Tongue (tissue), 2 donors: ENCODE data around the gene LMOD2. TPM values are rescaled to one million over a fixed set of nuclear protein-coding genes. Genes with fewer than 3 reads are reported as not detected.
A peak's percentile ranks its signal among the peaks of the same experiment; 100 is the strongest.
"Not testable (repeated sequence)": the region's sequence is repeated elsewhere in the genome, so short reads cannot be mapped to it uniquely, and the experiment has no call there.

ENCODE experiments used
- DNase-seq: peaks from one replicate; pipeline ENCODE4 v3.0.0-alpha.2; 2015
- total RNA-seq: library from RNA; depleted of rRNA; stranded (reverse); fragments of >200 nt; gene quantifications from one replicate; pipeline ENCODE4 v1.2.3, GENCODE V29; 2014

The LMOD2 gene, protein sequence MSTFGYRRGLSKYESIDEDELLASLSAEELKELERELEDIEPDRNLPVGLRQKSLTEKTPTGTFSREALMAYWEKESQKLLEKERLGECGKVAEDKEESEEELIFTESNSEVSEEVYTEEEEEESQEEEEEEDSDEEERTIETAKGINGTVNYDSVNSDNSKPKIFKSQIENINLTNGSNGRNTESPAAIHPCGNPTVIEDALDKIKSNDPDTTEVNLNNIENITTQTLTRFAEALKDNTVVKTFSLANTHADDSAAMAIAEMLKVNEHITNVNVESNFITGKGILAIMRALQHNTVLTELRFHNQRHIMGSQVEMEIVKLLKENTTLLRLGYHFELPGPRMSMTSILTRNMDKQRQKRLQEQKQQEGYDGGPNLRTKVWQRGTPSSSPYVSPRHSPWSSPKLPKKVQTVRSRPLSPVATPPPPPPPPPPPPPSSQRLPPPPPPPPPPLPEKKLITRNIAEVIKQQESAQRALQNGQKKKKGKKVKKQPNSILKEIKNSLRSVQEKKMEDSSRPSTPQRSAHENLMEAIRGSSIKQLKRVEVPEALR
- total RNA-seq = 135 TPM

DNA sequence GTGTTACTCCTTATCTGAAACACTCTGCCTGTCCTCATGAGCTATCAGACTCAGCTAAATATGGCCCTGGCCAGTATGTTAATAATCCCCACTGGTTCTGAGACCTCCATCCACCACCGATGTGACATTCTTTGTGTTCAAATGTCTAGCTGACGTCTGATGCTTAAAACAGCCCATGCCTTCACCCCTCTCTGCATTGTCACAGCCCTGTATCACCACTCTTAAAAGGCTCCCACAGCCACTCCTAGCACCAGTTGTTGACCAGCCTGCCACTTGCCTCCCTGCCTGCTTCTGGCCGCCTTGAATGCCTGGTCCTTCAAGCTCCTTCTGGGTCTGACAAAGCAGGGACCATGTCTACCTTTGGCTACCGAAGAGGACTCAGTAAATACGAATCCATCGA lies at the start of gene LMOD2:
TSS of gene LMOD2 (plus strand) at position 253 of the 400 bp plus-strand sequence. CDS start at position 351, 98 bp downstream.
- peak; percentile 78 for DNase-seq

DNA sequence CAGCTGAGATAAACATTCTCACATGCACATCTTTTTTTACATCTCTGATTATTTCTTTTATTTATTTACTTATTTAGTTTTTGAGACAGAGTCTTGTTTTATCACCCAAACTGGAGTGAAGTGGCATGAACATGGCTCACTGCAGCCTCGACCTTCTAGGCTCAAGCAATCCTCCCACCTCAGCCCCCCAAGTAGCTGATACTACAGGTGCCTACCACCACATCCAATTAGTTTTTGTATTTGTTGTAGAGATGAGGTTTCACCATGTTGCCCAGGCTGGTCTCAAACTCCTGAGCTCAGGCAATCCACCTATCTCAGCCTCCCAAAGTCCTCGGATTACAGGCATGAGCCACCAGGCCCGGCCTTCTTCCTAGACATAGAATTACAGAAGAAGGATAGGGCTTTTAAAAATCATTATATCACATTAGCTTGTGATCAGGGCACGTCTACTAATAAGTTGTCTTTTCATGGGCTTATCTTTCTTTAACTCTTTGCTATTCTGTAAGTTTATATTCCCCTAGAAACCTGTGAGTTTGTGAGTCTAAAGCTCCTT lies 48.2 kb upstream of the LMOD2 start:
- DNase-seq = no peak

DNA sequence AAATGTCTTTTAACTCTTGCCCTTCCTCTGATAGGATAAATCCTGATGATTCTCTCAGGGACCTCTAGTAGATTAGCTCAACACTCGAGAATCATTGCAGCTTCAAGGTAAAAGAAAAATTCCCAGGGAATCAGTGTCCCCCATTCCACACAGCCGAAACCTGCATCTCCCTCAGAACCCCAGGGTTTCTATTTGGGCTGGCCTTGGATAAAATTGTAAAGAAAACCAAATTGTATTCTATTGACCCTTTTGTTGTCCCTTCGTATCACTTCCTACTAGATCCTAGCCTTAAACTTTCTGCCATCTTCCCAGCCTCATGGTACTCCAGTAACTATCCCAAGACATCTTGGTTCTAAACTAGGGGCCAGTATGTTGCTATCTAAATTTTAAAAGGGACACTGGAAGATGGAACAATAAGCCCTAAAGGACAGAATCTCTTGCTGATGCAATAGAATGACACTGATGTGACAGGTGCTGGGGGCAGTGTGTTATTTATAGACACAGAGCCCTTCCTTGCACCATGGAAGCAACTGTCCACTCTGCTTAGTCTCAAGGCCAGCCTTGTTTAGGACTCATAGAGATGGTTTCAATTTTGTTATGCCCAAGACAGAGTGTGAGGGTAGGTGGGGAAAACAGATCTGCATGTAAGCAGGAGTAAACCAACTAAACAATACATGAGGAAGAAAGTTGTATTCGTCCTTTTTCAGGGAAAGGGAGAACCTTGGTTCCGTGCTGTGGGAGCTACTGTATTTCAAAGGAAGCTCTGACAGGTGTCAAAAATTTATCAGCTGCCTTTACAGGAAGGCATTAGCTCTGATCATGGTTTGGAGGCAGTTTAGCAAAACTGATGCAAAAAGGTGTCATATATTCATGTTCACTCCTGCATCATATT lies 46.4 kb upstream of the LMOD2 start:
- DNase-seq = peak; percentile 55

DNA sequence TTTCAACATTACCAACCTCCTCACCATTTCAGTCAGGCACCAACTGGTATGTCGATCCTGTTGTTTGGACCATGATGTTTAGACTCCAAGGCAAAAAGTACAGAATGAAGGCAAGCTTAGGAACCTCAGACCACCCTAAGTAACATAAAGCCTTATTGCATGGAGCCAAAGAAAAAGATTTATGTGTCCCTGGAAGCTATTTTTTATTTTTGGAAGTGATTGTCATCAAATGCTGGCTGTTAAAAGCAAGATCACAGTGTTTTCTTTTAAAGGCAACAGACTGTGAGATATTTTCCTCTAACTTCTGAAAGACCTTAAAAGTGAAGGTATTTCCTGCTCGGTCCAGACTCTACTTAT lies 45.8 kb upstream of the LMOD2 start:
- no peak for DNase-seq

DNA sequence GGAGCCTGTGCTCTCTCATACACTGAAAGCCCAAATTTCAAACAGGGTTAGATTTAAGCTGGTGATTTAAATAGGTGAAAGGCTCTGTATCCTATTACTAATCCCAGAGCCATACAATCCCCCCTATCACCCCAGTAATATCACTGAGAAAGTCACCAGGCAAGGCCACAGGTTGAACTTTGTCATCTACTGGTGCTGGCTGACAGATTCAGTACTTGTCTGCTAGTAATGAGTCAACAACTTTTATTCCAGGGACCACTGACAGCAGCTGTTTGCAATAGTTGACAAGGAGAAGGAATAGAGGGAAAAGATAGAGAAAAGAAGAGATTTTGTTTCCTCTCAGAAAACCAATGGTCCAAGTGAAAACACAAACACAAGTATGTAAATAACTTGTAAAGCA lies 43.6 kb upstream of the LMOD2 start:
- DNase-seq = no peak

DNA sequence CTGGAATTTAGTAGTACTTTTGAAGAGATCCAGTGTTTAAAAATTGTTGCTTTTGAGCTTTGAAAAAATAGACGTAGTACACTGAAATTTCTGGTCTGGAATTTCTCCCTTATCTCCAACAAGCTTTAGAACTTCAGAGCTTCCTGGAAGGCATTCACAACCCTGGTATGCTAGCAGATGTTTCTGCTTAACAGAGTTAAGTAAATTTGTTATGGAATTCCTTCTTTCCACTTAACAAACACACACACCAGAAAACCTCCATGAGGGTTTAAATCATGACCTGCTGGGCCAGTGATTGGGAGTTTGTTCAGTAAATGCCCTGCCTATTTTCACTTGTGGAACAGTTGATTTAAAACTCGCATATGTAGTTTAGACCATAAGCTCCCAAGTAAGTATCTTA lies 40.3 kb upstream of the LMOD2 start:
- DNase-seq = peak; percentile 34

DNA sequence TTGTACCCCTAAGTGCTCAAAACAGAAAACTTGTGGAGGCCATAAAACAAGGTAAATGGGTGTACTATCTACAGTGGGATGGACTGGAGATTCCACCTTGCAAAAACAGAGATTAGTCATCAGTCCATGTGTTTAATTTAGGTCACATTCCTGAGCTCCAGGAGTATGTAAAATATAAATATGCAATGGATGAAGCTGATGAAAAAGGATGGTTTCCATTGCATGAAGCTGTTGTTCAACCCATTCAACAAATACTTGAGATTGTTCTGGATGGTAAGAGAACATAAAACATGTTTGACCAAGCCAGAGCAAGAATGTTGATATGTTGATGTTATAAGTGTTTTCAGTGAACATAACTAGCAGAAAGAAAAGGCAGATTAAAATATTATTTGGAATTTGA lies 39.4 kb upstream of the LMOD2 start:
- DNase-seq = no peak

DNA sequence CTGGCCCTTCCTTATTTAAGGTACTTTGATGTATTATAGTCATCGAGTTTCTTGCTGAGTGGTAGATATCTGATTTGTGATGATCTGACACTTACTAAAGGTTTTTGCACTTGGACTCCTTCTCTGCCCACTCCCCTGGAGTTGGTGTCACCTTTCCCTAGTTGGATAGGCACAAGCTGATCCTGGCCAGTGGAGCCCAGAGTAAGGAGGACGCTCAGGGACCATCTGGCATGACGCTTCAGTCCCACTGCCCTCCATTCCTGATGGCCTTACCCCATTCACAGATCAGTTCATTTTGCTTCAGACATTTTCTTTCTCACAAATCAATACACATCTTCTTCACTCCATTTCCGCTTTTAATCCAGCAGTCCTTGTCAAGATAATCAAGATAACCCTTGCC lies 34.0 kb upstream of the LMOD2 start:
- DNase-seq = no peak

DNA sequence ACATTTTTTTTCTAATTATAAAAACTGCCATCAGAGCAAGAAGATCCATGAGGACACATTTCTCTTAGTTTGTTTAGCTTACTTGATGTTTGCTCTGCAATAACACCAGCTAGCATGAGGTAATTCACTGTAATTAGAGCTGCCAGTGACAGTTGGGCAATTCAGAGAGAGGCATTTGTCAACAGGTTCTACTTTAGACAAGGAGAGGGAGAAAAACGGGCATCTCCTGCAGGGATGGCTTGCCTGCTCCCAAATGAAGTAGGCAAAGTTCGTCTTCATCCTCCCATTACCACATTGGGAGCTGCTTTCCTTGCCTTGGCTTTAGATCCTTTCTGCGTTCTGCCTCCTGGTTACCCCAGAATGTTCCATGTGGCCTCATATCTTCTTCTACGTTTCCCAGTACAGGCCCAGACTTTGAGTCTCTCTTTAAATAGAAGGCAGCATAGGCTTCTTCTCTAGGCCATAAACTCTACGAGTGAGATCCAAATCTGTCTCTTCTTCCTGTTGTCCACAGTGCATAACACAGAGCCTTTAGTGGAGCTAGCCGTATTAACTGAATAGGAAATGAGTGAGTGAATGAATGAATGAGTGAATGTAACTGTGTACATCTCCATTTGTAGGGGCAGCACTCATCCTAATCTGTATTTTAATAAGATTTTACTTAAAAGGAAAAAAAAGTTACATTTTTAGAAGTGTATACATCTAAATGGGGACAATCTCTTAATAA lies 32.8 kb upstream of the LMOD2 start:
- peak; percentile 74 for DNase-seq

DNA sequence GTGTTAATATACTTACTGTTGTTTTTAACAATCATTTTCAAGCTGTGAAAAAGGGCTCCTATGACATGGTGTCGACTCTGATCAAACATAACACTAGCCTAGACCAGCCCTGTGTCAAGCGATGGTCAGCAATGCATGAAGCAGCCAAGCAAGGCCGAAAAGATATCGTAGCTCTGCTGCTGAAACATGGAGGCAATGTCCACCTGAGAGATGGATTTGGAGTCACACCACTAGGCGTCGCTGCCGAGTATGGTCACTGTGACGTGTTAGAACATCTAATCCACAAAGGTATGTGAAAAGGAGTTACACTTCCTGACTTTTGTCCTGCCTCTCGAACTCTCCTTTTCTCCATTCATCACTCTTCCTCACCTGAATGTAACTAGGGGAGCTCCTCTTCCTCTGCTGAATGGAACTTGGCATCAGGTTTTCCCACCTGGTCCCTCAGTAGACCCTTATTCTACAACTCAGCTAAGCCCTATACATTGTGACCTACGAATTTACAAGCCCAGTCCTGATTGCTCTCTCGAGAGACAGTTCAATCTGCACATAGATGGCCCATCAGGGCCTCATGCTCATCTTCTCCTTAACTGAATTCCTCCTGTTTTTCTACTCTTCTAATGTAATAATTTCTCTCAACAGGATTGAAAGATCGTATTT lies 31.0 kb upstream of the LMOD2 start:
- DNase-seq = no peak

DNA sequence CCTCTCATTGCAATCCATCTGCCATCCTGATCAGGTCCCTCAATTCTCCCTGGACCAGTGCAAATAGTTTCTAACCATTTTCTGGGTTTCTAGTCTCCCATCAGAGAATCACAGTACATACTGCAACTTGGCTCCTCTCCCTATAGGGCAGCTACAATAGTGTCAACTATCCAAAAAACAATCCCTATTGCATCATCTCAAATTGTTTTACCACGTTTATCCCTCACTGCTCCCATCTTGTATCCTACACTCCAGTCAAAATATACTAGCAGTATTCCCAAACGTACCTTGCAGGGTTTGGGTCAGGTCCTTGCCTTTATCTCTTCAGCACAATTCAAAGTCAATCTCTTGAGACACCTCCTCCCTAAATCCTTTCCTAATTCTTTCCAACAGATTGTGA lies 30.4 kb upstream of the LMOD2 start:
- DNase-seq = no peak

DNA sequence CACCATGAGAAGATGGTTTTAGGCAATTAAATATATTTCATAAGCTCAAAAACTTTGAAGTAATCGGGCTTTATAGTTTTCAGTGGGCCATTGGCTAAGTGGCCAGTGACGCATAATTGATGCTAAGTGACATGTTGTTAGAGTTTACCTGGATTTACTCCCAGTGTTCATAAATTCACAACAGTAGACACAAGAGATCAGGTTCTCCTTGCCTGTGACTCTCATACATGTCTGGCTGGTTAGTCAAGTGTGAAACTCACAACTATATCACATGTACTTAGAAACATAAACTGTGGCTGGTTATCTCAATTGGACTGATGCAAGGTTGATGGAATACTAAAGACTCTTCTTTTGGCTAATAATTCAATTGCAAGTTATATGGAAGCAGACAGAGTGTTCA lies 27.8 kb upstream of the LMOD2 start:
- no peak for DNase-seq

DNA sequence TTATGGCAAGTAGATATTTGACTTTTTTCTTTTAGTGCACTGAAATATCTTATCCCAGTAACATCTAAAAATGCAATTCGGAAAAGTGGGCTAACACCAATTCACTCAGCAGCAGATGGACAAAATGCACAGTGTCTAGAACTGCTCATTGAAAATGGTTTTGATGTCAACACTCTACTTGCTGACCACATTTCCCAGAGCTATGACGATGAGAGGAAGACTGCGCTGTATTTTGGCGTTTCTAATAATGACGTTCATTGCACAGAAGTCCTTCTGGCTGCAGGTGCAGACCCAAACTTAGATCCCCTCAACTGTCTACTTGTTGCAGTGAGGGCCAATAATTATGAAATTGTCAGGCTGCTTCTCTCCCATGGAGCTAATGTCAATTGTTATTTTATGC lies 26.8 kb upstream of the LMOD2 start:
- DNase-seq = no peak

DNA sequence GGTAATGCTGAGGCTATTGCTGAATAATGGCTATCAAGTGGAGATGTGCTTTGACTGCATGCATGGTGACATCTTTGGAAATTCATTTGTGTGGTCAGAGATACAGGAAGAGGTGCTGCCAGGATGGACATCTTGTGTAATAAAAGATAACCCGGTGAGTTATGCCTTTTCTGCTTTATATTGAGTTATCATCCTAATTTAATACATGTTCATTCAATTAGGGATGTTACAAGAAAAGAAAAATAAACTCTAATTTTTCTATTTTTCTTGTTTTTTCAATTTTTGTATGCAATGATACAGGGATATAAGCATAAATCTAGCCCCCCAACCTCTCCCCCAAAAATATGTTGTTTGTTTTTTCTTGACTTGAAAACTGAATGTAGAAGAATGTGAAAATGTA lies 26.4 kb upstream of the LMOD2 start:
- DNase-seq = no peak

DNA sequence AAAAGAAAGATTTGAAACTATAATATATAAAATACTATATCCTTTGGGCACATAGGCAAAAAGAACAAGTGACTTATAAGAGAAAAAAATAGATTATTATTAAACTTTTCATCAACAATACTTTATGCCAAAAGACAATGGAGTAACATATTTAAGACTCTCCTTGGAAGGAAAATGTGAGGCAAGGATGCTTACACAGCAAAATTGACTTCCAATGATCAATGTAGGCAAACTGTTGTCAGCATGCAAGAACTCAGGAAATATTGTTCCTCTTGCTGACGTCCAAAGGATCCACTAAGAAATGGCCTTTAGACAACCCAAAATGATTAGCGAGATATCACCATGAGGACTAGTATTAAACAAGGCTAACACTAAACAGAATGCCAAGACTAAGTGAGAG lies 22.9 kb upstream of the LMOD2 start:
- no peak for DNase-seq

DNA sequence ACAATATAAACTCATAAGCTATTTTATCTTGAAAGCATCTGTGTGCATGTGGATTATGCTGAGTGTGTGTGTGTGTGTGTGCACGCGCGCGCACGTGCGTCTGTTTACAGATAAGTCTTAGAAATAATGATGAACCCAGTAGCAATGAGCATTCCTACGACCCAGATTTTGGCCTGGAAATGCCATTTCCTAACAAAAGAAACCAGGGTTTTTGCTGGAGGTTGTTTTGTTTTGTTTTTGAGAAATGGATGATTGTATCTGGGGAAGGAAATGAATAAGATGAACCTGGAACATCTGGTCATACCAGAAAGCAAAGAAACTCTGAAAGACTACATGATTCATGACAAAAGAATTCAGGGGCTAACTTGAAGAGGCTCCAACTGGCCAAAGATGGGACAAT lies 22.1 kb upstream of the LMOD2 start:
- DNase-seq = no peak

DNA sequence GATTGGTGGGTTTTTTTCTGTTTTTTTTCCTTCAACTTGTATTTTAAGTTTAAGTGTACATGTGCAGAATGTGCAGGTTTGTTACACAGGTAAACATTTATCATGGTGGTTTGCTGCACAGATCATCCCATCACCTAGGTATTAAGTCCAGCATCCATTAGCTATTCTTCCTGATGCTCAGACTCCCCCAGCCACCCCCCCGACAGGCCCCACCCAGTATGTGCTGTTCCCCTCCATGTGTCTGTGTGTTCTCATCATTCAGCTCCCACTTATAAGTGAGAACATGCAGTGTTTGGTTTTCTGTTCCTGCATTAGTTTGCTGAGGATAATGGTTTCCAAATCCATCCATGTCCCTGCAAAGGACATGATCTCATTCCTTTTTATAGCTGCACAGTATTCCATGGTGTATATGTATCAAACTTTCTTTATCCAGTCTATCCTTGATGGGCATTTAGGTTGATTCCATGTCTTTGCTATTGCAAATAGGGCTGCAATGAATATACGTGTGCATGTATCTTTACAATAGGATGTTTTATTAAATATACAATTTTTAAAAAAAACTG lies 21.6 kb upstream of the LMOD2 start:
- not testable (repeated sequence) for DNase-seq

DNA sequence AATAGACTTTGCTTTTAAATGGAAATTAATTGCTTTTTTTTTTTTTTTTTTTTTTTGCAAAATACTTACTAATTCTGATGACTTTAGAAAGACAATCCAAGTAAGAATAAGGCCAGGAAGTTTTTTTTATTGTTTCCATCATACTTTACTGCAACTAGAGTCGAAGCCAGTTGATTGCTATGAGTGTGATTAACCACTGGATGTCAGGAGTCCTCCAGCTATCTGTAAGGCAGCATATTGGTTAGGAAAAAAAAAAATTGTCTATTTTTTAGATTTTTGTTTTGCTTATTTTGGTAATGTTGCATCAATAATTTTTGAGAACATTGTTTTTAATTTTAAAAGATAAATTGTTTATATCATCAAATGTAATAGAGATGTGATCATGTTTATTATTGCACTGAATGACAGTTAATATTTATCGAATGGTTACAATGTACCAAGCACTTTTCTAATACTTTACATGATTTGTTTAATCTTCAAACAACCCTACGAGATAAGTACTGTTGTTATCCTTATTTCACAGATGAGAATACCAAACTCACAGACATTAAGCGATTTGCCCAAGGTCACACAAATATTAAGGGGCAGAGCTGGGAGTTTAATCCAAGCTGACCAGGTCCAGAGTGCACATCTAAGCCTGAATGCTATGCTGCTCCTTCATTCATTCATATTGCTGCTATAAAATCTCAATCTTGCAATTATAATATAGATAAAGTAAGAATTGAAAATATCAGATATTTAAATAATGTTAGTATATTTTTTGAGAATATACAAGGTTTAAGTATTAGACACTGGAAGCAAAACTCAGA lies 19.9 kb upstream of the LMOD2 start:
- peak; percentile 39 for DNase-seq

DNA sequence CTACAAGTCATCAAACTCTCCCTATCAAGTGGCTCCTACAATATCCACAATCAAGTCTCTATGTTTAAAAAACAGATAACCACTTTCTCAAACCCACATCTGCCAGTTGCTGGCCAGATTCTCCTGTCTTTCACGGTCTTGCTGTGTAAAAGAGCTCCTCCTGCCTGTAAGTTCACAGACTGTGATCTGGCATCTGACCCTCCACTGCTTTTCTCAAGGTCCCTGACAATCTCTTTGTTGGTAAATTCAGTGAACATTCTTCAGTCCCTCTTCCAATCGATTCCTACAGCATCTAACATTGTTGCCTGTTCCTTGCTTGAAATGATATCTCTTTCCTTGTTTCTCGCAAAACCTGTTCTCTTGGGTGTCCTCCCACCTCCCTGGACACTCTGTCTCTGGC lies 18.5 kb upstream of the LMOD2 start:
- DNase-seq = no peak

DNA sequence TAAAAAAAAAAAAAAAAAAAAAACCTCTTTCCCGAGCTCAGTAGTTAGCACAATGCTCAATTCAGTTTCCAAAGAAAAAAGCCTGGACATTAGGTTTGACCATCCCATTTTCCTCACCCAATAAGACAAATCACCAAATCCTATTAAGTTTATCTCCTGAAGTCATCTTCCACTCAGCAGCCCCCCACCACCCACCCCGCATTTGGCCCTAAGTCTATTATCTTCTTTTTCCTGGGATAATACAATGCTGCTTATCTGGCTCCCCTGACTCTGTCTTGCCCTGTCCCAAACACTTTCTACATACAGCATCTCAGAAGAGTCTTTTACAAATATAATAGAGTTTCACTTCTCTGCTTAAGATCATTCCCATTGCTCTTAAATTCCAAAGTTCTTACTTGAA lies 17.8 kb upstream of the LMOD2 start:
- no peak for DNase-seq

DNA sequence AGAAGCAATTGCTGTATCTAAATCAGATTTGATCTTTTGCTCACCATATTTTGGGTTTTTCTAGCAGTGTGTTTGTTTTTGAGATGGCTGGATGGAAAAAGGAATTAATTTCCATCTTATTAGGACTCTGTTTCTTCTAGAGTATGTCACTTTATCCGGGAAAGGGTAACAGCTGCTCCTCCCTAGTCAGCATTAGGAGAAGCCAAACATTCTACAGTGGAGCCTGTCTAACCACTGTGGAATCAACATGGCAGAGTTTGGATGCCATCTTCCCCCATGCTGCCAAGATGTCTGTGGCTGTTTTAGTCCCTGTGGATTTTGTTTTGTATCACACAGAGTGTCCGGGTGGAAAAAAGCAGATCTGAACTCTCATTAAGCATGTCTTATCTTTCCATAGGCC lies 16.0 kb upstream of the LMOD2 start:
- DNase-seq = no peak
